GM21529 (cell line): ENCODE data around the gene SPPL2C.
"Not testable (repeated sequence)": the region's sequence is repeated elsewhere in the genome, so short reads cannot be mapped to it uniquely, and the experiment has no call there.

Experiments
- ATAC-seq: cut with Tn5 transposase; IDR thresholded peaks from one replicate; pipeline ENCODE4 v1.9.1; 2021; ENCODE audit not compliant: unreplicated experiment

Gene SPPL2C

GRCh38 chr17:45848868-45849535, 4.3 kb downstream of the SPPL2C start:
- no peak for ATAC-seq

- ATAC-seq: no peak
Measured at GRCh38 chr17:45849536-45849990, 4.9 kb downstream of the SPPL2C start.

GRCh38 chr17:45850011-45850410, 5.3 kb downstream of the SPPL2C start:
- ATAC-seq: no peak

- no peak for ATAC-seq
Measured at GRCh38 chr17:45850468-45850867, 5.8 kb downstream of the SPPL2C start.

GRCh38 chr17:45851022-45851421, 6.3 kb downstream of the SPPL2C start:
- ATAC-seq: no peak

- no peak for ATAC-seq
Measured at GRCh38 chr17:45851464-45851863, 6.8 kb downstream of the SPPL2C start.

- no peak for ATAC-seq
Measured at GRCh38 chr17:45851873-45852272, 7.2 kb downstream of the SPPL2C start.

- no peak for ATAC-seq
Measured at GRCh38 chr17:45852535-45853297, 8.0 kb downstream of the SPPL2C start.

GRCh38 chr17:45854209-45854608, 9.5 kb downstream of the SPPL2C start:
- ATAC-seq: no peak

- ATAC-seq: no peak
Measured at GRCh38 chr17:45855691-45856336, 11.1 kb downstream of the SPPL2C start.

- no peak for ATAC-seq
Measured at GRCh38 chr17:45857977-45858708, 13.5 kb downstream of the SPPL2C start.

- no peak for ATAC-seq
Measured at GRCh38 chr17:45861165-45861564, 16.5 kb downstream of the SPPL2C start.

- not testable (repeated sequence) for ATAC-seq
Measured at GRCh38 chr17:45862127-45862526, 17.4 kb downstream of the SPPL2C start.

- ATAC-seq: no peak
Measured at GRCh38 chr17:45863857-45864654, 19.4 kb downstream of the SPPL2C start.

GRCh38 chr17:45867171-45867570, 22.5 kb downstream of the SPPL2C start:
- ATAC-seq: no peak

GRCh38 chr17:45867702-45868101, 23.0 kb downstream of the SPPL2C start:
- no peak for ATAC-seq

GRCh38 chr17:45868276-45868675, 23.6 kb downstream of the SPPL2C start:
- no peak for ATAC-seq

- ATAC-seq: no peak
Measured at GRCh38 chr17:45869676-45870341, 25.1 kb downstream of the SPPL2C start.

GRCh38 chr17:45870342-45870974, 25.8 kb downstream of the SPPL2C start:
- no peak for ATAC-seq
